NCI-H146 treated with DMSO at 0.1 percent for 48 hours (cell line): Measurements from ENCODE around the gene SLC24A4.

Source experiments
- DNase-seq: peaks from one replicate; lab custom pipeline; 2025; ENCODE audit not compliant: unreplicated experiment; lab: John Stamatoyannopoulos, UW

The SLC24A4 gene

DNA sequence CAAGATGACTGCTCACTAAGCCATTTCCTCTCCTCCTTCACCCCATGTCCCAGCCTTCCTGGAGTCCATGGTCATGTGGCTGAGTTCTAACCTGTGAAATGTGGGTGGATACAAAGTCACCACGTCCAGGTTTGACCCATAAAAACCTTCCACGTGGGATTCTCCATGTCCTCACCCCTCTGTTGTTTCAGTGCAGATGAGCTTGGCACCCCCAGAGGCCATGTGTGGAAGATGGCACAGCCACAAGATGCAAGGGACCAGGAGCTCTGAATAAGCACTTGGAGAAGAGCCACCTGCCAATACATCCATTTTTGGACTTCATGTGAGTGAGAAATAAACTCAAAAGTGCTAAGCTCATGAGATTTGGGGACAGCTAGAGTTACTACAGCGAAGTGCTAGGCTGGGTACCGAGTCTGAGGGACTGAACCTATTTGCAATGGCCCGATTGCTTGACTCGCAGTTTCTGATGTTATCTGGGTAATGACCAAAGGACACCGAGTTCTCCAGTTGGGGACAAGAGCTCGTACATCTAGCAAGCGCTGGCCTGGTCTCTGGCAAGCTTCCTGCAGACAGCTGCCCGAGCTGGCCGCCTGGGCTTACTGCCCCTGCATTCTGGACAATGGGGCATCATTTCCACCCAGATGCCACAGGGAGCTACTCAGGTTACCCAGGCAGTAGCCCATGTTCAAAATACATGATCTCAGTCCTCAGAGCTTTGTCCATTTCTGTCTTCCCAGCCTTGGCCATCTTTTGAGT lies 7.7 kb upstream of the SLC24A4 start:
- DNase-seq, result no peak

GRCh38 chr14:92316176-92316575 lies 6.8 kb upstream of the SLC24A4 start:
- no peak for DNase-seq

GRCh38 chr14:92316937-92317336 lies 6.0 kb upstream of the SLC24A4 start:
- no peak for DNase-seq

DNA sequence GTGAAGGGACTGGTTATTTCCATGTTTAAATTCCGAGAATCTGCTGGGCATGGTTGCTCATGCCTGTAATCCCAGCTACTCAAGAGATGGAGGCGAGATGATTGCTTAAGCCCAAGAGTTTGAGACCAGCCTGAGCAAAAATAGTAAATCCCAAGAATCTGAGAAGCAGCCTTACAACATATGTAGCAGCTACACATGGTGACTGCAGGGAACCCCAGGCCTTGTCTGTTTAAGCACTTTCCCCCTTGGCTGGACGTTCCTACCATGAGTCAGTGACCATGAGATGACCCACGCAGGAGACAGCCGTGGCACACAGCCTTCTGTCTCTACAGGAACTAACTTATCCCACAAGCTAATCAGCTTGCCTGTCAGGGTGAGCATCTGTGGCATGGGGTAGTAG lies 5.5 kb upstream of the SLC24A4 start:
- DNase-seq, result no peak

GRCh38 chr14:92321701-92322100 lies 1.3 kb upstream of the SLC24A4 start:
- DNase-seq, result no peak

DNA sequence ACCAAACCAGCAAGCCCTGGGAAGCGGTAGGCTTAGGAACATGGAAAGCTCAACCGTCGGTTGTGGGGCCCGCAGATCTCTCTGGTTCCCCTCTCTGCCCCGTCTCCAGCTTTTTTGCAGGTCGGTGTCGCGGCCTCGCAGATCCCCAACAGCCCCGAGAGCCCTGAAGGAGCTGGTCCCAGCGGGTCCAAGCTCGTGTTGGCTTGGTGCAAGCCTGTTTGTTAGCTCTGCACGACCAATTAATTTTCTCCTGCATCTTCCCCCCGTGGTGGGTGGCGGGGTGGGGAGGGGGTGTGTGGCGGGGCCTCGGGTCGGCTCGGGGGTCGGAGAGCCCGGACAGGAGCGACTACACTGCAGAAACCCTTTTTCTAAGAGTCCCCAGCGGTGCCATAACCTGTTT lies 449 bp upstream of the SLC24A4 start:
- DNase-seq, result no peak

- no peak for DNase-seq
Measured at GRCh38 chr14:92323916-92324818, 1.2 kb downstream of the SLC24A4 start.

DNA sequence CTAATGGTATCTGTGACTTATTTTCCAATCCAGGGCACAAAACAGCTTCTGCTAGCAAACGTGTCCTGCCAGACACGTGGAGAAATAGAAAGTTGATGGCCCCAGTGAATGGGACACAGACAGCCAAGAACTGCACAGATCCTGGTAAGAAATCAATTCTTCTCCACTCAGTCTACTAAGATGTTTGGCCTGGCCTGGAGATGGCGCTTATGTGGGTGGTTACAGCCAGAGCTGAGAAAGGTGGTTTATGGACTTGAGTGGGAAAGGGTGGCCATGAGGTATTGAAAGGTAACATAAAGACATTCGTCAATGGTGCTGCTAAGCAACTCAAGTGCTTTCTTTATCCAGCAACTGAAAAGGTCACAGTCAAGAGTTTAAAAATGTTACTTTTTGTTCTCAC lies 2.9 kb downstream of the SLC24A4 start:
- no peak for DNase-seq

DNA sequence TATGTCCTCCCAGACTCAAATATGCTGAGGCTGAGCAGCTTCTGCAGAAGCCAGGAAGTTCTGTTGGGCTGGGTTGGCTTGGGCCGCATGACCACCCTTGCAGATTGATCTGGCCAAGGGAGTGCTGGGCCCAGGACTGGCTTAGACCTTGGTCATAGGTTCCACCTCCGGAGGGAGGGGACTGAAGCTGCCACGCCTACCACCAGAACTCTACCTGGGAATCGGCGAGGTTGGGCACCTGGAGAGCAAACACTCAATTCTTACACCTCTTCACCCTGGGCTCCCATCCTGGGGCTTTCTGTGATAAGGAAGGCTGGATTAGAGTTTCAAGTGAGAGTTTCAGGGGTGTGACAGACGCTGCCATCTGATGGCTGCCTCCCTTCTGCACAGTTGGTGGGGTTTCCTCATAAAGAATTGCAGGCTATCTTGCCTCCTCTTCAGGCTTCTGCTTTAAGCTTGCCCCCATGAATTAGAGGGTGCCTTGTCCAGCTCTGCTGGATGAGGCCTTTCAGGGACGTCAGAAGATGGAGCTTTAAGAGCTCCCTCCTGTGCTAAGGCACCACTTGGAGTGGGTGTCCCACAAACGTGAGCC lies 5.8 kb downstream of the SLC24A4 start:
- DNase-seq, result no peak

DNA sequence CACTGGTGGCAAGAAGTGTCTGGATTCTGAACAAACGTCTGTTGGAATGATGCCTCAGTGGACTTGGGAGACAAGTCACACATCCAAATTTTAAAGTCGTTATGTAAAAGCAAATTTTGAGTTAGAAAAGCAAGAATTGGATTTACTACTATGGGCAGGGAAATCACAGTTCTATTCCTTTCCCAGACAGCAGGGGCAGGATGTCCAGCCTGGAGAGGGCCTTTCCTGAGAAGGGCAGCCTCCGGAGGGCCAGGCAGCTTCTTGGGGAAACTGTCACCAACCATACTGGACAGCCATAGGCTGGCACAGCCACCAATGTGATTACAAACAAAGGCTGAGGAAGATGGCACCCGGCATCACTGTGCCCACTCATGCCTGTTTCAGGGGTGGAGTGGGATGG lies 11.1 kb downstream of the SLC24A4 start:
- DNase-seq, result no peak

DNA sequence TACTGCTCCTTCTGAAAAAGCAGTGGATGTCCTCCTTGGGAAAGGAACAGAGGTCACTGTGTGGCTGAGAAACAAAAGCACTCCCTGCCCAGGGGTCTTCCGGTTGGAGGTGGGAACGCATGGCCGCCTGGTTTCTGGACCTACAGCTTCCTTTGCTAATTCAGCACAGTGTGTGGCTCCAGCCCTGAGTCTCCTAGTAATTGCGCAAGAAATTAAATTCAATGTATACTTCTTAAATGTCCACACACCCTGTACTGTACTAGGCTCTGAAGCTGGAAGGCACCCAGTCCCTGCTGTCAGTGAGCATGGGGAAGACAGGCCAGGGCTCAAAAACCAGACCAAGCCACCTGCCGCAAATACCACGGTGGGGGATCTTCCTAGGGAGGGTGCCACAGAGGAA lies 13.4 kb downstream of the SLC24A4 start:
- no peak for DNase-seq

GRCh38 chr14:92339426-92339825 lies 16.5 kb downstream of the SLC24A4 start:
- no peak for DNase-seq

DNA sequence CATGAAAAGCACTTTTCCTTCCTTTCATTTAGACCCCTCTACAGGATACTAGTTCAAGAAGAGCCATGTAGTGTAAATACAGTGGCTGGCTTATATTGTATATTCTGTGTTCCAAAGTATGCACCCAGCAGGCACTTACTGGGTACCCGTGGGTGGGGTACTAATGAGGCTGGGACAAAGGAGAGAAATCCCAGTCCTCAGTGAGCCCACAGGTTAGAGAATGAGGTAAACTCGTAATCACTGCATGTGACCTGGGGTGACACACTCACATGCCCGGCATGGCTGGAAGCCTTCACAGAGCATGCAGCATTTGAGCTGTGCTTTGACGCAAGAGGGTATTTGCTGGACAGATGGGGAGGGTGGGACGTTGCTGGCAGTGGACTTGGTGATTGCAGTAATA lies 17.1 kb downstream of the SLC24A4 start:
- no peak for DNase-seq

GRCh38 chr14:92340931-92341330 lies 18.0 kb downstream of the SLC24A4 start:
- DNase-seq, result no peak

- no peak for DNase-seq
Measured at GRCh38 chr14:92341791-92342190, 18.8 kb downstream of the SLC24A4 start.

GRCh38 chr14:92348154-92348553 lies 25.2 kb downstream of the SLC24A4 start:
- DNase-seq, result no peak

- no peak for DNase-seq
Measured at GRCh38 chr14:92351750-92352149, 28.8 kb downstream of the SLC24A4 start.

GRCh38 chr14:92352158-92352985 lies 29.4 kb downstream of the SLC24A4 start:
- DNase-seq, result no peak

- DNase-seq, result no peak
Measured at GRCh38 chr14:92353447-92353846, 30.5 kb downstream of the SLC24A4 start.

DNA sequence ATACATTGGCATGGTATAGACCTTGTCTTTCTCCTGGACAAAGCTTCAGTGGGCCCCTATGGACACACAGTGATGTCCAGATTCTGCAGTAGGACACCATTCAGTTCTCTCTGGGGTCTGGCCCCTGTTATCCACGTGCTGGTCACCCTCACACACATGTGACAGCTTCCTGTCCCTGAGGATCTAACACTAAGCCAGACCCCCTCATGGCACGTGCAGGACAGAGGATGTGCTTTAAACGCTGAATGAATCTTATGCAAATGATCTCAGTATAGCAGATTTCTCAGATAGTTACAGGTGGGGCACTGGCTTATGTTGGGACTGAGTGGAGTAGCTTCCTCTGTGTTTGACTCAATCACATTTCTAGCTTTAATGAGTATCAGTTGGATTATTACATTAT lies 33.7 kb downstream of the SLC24A4 start:
- no peak for DNase-seq
